Prostate gland (tissue), 2 donors: ENCODE measurements around the gene UIMC1. TPM values are rescaled to one million over a fixed set of nuclear protein-coding genes. Genes with fewer than 3 reads are reported as not detected.

Experiments used
- DNase-seq: peaks from one replicate; pipeline ENCODE4 v3.0.0-alpha.2; 2019; ENCODE audit warnings: low spot score
- H3K27ac ChIP-seq, 2 donors: fragments of 200-600 bp; sonication (generic); 2 replicates each; pipeline ENCODE4 v1.5.1; 2017 to 2019
- H3K27me3 ChIP-seq: fragments of 200-600 bp; sonication (generic); replicated peaks from 2 replicates; pipeline ENCODE4 v1.5.1; 2019; ENCODE audit not compliant: insufficient read depth
- H3K36me3 ChIP-seq, 2 donors: fragments of 200-600 bp; sonication (generic); 1 replicate in 1 of 2; 2 replicates in 1 of 2; pipeline versions ENCODE4 v1.5.1 to v1.8.1; 2017 to 2019
- H3K4me1 ChIP-seq: fragments of 200-600 bp; sonication (generic); replicated peaks from 2 replicates; pipeline ENCODE4 v1.5.1; 2019
- H3K4me3 ChIP-seq, 2 donors: fragments of 200-600 bp; sonication (generic); 2 replicates each; pipeline ENCODE4 v1.5.1; 2017 to 2019
- H3K9me3 ChIP-seq: fragments of 200-600 bp; sonication (generic); 2 replicates; pipeline ENCODE4 v1.5.1; 2017
- POLR2A ChIP-seq: fragments of 450-650 bp; IDR thresholded peaks from one replicate; pipeline ENCODE4 v1.6.1; 2016; ENCODE audit warnings: antibody characterized with exemption, mild to moderate bottlenecking
- POLR2AphosphoS5 ChIP-seq: sonication (generic); formaldehyde crosslinking; IDR thresholded peaks from one replicate; pipeline ENCODE4 v1.6.1; 2017; ENCODE audit warnings: antibody characterized with exemption
- WGBS: methylation state at CpG from one replicate; pipeline ENCODE4 v1.1.5; 2018; 5-methylcytosine and 5-hydroxymethylcytosine counted together
- intact Hi-C: fragments of 100-400 bp; cut with DNase I; formaldehyde crosslinking; loops from one replicate; pipeline ENCODE4 v1.14.2; 2022
- total RNA-seq, 2 donors: library from RNA; depleted of rRNA; stranded (reverse); fragments of >200 nt; gene quantifications; one replicate each; pipeline ENCODE4 v1.1.0, GENCODE V29; 2016
- TF ChIP-seq, protein P1 (sequence below), 4 experiments: fragments of 200-600 bp in 2 of 4; fragments of 450-650 bp in 2 of 4; sonication (generic) in 2 of 4; IDR thresholded peaks; 1 replicate in 3 of 4; 2 replicates in 1 of 4; pipeline ENCODE4 v1.5.1; 2016 to 2019; ENCODE audit warnings: antibody characterized with exemption in 4 of 4, mild to moderate bottlenecking in 2 of 4, moderate library complexity in 2 of 4

The UIMC1 gene
- total RNA-seq, 2 donors from 2014 or later = 29.3 to 38.3 TPM

DNA sequence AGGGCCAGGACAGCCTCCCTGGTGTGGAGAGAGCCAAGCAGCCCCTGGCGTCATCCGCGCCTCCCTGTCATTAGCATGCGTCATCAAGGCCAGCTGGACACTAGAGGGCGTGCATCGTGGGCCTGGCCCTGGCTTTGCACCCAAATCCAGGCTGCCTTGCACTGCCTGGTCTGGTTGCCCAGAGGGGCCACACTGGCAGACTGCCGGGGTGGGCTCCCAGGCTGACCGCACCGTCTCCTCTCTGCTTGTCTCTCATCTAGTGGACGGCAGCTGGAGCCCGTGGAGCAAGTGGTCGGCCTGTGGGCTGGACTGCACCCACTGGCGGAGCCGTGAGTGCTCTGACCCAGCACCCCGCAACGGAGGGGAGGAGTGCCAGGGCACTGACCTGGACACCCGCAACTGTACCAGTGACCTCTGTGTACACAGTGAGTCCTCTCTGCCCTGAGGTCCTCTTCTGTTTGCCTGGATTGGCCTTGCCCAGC is 136.4 kb downstream of the UIMC1 start:
- WGBS = 90% methylated on average over 8 of the region's 17 CpGs
- Histone ChIP-seq H3K27ac (no peak overlapping the region), H3K9me3 (no peaks in the 10 kb centered on the region), H3K4me1 (no peaks in the 10 kb centered on the region), H3K27me3 (peaks cover 3% of the 10 kb centered on the region), H3K4me3 (no peak overlapping the region), H3K36me3 (no peaks in the 10 kb centered on the region)
- intact Hi-C loops = no loop called here
- TF ChIP-seq, protein P1, sequence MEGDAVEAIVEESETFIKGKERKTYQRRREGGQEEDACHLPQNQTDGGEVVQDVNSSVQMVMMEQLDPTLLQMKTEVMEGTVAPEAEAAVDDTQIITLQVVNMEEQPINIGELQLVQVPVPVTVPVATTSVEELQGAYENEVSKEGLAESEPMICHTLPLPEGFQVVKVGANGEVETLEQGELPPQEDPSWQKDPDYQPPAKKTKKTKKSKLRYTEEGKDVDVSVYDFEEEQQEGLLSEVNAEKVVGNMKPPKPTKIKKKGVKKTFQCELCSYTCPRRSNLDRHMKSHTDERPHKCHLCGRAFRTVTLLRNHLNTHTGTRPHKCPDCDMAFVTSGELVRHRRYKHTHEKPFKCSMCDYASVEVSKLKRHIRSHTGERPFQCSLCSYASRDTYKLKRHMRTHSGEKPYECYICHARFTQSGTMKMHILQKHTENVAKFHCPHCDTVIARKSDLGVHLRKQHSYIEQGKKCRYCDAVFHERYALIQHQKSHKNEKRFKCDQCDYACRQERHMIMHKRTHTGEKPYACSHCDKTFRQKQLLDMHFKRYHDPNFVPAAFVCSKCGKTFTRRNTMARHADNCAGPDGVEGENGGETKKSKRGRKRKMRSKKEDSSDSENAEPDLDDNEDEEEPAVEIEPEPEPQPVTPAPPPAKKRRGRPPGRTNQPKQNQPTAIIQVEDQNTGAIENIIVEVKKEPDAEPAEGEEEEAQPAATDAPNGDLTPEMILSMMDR (IDR thresholded peaks at IDR 0.05) = peak in 2 of 4 experiments; percentile 11 to 16
- no peak for TF ChIP-seq POLR2AphosphoS5
- DNase-seq = no peak

- no peaks in the 10 kb centered on the region for H3K9me3 ChIP-seq
- WGBS = 84% methylated on average over 35 of the region's 38 CpGs
- H3K27me3 ChIP-seq = peaks cover 3% of the 10 kb centered on the region
- TF ChIP-seq POLR2A (no peak), POLR2AphosphoS5 (no peak)
- TF ChIP-seq, protein P1 (IDR thresholded peaks at IDR 0.05) = no peak
- no peak overlapping the region for H3K4me3 ChIP-seq
- no peak overlapping the region for H3K27ac ChIP-seq
- intact Hi-C loops = no loop called here
- no peaks in the 10 kb centered on the region for H3K4me1 ChIP-seq
- H3K36me3 ChIP-seq = no peaks in the 10 kb centered on the region
- no peak for DNase-seq
Observed at GRCh38 chr5:176869501-176870109, 137.0 kb downstream of the UIMC1 start.

GRCh38 chr5:176868731-176869130 is 137.8 kb downstream of the UIMC1 start:
- intact Hi-C loops = no loop called here
- H3K9me3 ChIP-seq = no peaks in the 10 kb centered on the region
- DNase-seq = no peak
- H3K4me3 ChIP-seq = no peak overlapping the region
- TF ChIP-seq POLR2A (no peak), POLR2AphosphoS5 (no peak)
- TF ChIP-seq, protein P1 (IDR thresholded peaks at IDR 0.05) = no peak
- peaks cover 3% of the 10 kb centered on the region for H3K27me3 ChIP-seq
- no peak overlapping the region for H3K27ac ChIP-seq
- WGBS = 92% methylated on average over 17 of the region's 20 CpGs
- H3K4me1 ChIP-seq = no peaks in the 10 kb centered on the region
- no peaks in the 10 kb centered on the region for H3K36me3 ChIP-seq

DNA sequence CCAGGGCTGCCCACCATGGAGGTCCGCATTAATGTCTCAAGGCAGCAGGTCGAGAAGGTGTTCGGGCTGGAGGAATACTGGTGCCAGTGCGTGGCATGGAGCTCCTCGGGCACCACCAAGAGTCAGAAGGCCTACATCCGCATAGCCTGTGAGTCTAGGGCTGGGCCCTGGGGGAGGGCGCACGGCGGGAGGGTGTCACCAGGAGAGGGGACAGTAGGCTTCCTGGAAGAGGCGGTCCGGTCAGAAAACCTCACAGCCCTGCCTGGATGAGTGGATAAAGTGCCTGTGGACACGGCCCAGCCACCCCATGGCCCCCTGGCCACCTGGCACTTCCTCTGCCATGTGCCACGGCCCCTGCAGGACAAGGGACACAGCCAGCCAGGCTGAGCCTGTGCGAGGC is 138.5 kb downstream of the UIMC1 start:
- 90% methylated on average over 11 of the region's 14 CpGs for WGBS

More for the DNA sequence above, 138.5 kb downstream of the UIMC1 start:
- intact Hi-C loops = no loop called here
- H3K36me3 ChIP-seq = no peaks in the 10 kb centered on the region
- no peak overlapping the region for H3K4me3 ChIP-seq
- H3K4me1 ChIP-seq = no peaks in the 10 kb centered on the region
- DNase-seq = no peak
- H3K9me3 ChIP-seq = no peaks in the 10 kb centered on the region
- TF ChIP-seq POLR2AphosphoS5 (no peak), POLR2A (no peak)
- TF ChIP-seq, protein P1 (IDR thresholded peaks at IDR 0.05) = no peak
- H3K27me3 ChIP-seq = peaks cover 3% of the 10 kb centered on the region
- H3K27ac ChIP-seq = no peak overlapping the region
